HEK293 (cell line): ENCODE results near the gene OSBP.

Experiments used
- CTCF ChIA-PET: fragments of 350-600 bp; formaldehyde crosslinking; extraction: SDS; loops from one replicate; lab custom pipeline; 2021; ENCODE audit warnings: antibody characterized with exemption; lab: Yijun Ruan, JAX
- POLR2A ChIA-PET: fragments of 300-600 bp; formaldehyde crosslinking; extraction: SDS; loops from one replicate; lab custom pipeline; 2020; ENCODE audit warnings: antibody characterized with exemption, inconsistent platforms; lab: Yijun Ruan, JAX
- H3K27ac ChIP-seq: fragments of 200-500 bp; sonication (Bioruptor generic); 2 replicates; pipeline ENCODE4 v1.5.1; 2014; ENCODE audit warnings: low read depth, low read length, control low read depth, inconsistent platforms; ENCODE audit errors: extremely low read depth
- H3K36me3 ChIP-seq, 2 experiments: fragments of 200-500 bp in 1 of 2; sonication (Bioruptor generic) in 1 of 2; 1 replicate in 1 of 2; 2 replicates in 1 of 2; pipeline ENCODE4 v1.5.1; 2014 to 2017; ENCODE audit warnings: inconsistent platforms in 2 of 2, low read length in 2 of 2; ENCODE audit not compliant: control insufficient read depth in 2 of 2, insufficient read depth in 1 of 2
- H3K4me1 ChIP-seq: fragments of 200-500 bp; sonication (Bioruptor generic); 2 replicates; pipeline ENCODE4 v1.5.1; 2014; ENCODE audit warnings: mild to moderate bottlenecking, low read length, inconsistent platforms; ENCODE audit not compliant: control insufficient read depth, insufficient read depth
- H3K4me3 ChIP-seq: 2 replicates; pipeline ENCODE4 v1.5.1; 2011; ENCODE audit warnings: low read depth, mild to moderate bottlenecking, control low read depth, low read length, moderate library complexity
- H3K9me3 ChIP-seq: fragments of 200-500 bp; sonication (Bioruptor generic); 2 replicates; pipeline ENCODE4 v1.5.1; 2014; ENCODE audit warnings: low read depth, low read length, inconsistent platforms; ENCODE audit not compliant: control insufficient read depth, insufficient read depth
- GLI4 ChIP-seq: fragments of 450-650 bp; formaldehyde crosslinking; IDR thresholded peaks from 2 replicates; pipeline ENCODE4 v1.5.1; 2016; ENCODE audit warnings: missing biosample characterization, missing genetic modification characterization
- GLIS1 ChIP-seq: fragments of 450-650 bp; formaldehyde crosslinking; IDR thresholded peaks from 2 replicates; pipeline ENCODE4 v1.5.1; 2016; ENCODE audit warnings: missing biosample characterization, missing genetic modification characterization
- IKZF3 ChIP-seq: fragments of 450-650 bp; IDR thresholded peaks from 2 replicates; pipeline ENCODE4 v1.5.0; 2018; ENCODE audit warnings: missing biosample characterization, mild to moderate bottlenecking, missing genetic modification characterization, moderate library complexity
- PRDM10 ChIP-seq: fragments of 450-650 bp; formaldehyde crosslinking; IDR thresholded peaks from 2 replicates; pipeline ENCODE4 v1.5.1; 2016; ENCODE audit warnings: missing biosample characterization, missing genetic modification characterization
- REST ChIP-seq: fragments of 450-650 bp; formaldehyde crosslinking; IDR thresholded peaks from 2 replicates; pipeline ENCODE4 v1.5.1; 2016; ENCODE audit warnings: missing biosample characterization, missing genetic modification characterization
- TCF7L2 ChIP-seq: IDR thresholded peaks from 2 replicates; pipeline ENCODE4 v1.6.1; 2011; ENCODE audit warnings: low read depth, mild to moderate bottlenecking, inconsistent platforms, low read length, moderate library complexity, borderline replicate concordance
- ZNF121 ChIP-seq: fragments of 450-650 bp; formaldehyde crosslinking; IDR thresholded peaks from 2 replicates; pipeline ENCODE4 v1.5.1; 2016; ENCODE audit warnings: missing biosample characterization, missing genetic modification characterization
- ZNF146 ChIP-seq: fragments of 450-650 bp; formaldehyde crosslinking; IDR thresholded peaks from 2 replicates; pipeline ENCODE4 v1.5.1; 2016; ENCODE audit warnings: missing biosample characterization, missing genetic modification characterization
- ZNF211 ChIP-seq: fragments of 450-650 bp; formaldehyde crosslinking; IDR thresholded peaks from 2 replicates; pipeline ENCODE4 v1.5.1; 2016; ENCODE audit warnings: low read depth, missing biosample characterization, missing genetic modification characterization
- ZNF214 ChIP-seq: fragments of 450-650 bp; formaldehyde crosslinking; IDR thresholded peaks from 2 replicates; pipeline ENCODE4 v1.5.1; 2017; ENCODE audit warnings: missing biosample characterization, mild to moderate bottlenecking, missing genetic modification characterization, borderline replicate concordance
- ZNF510 ChIP-seq: fragments of 450-650 bp; formaldehyde crosslinking; IDR thresholded peaks from 2 replicates; pipeline ENCODE4 v1.5.1; 2018; ENCODE audit warnings: mild to moderate bottlenecking, missing genetic modification characterization, missing biosample characterization; ENCODE audit not compliant: insufficient replicate concordance
- ZNF585B ChIP-seq: fragments of 450-650 bp; formaldehyde crosslinking; IDR thresholded peaks from 2 replicates; pipeline ENCODE4 v1.5.1; 2016; ENCODE audit warnings: missing biosample characterization, missing genetic modification characterization
- ZNF692 ChIP-seq: fragments of 450-650 bp; formaldehyde crosslinking; IDR thresholded peaks from 2 replicates; pipeline ENCODE4 v1.5.1; 2016; ENCODE audit warnings: missing biosample characterization, missing genetic modification characterization
- ZNF776 ChIP-seq: fragments of 450-650 bp; formaldehyde crosslinking; IDR thresholded peaks from 2 replicates; pipeline ENCODE4 v1.5.0; 2017; ENCODE audit warnings: missing biosample characterization, missing genetic modification characterization, borderline replicate concordance
- TF ChIP-seq, protein P1 (sequence below): fragments of 450-650 bp; formaldehyde crosslinking; IDR thresholded peaks from 2 replicates; pipeline ENCODE4 v1.5.1; 2017; ENCODE audit warnings: missing biosample characterization, missing genetic modification characterization

The OSBP gene

GRCh38 chr11:59658036-59658435, 42.5 kb upstream of the OSBP start (continued):
- no peak for TF ChIP-seq ZNF776 (tag by site-specific recombination)
- no peak for TF ChIP-seq ZNF146 (tag by site-specific recombination)
- TF ChIP-seq ZNF214 (tag by site-specific recombination), result no peak
- TF ChIP-seq TCF7L2, result no peak

DNA sequence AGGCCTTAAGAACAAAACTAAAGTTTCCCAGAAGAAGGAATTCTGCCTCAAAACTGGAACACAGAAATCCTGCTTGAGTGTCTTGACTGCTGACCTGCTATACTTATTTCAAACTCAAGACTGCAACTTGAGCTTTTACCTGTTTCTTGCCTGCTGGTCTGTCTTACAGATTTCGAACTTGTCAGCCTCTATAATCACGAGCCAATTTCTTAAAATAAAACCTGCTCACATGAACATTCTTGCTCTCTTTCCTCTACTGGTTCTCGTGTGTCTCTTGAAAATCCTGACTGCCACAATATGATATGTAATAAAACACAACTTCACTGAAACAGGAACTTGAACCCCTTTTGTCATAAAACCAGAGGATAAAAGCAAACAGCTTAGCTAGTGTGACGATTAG, 39.3 kb upstream of the OSBP start:
- Histone ChIP-seq H3K36me3 (peaks cover 55 to 93% of the 10 kb centered on the region in 2 experiments), H3K9me3 (no peaks in the 10 kb centered on the region), H3K27ac (no peak overlapping the region), H3K4me1 (no peaks in the 10 kb centered on the region), H3K4me3 (no peak overlapping the region)
- ChIA-PET CTCF (interaction anchor here (0.8 kb wide), 1 partner anchor 57 kb away, joined by 4 read pairs; no protein-coding TSS in a partner anchor), POLR2A (no interaction called here)
- no peak for TF ChIP-seq GLIS1 (tag by site-specific recombination)

GRCh38 chr11:59647245-59647980, 31.8 kb upstream of the OSBP start:
- no peak for TF ChIP-seq GLI4 (tag by site-specific recombination)
- POLR2A ChIA-PET, result no interaction called here

GRCh38 chr11:59644528-59644927, 29.0 kb upstream of the OSBP start:
- CTCF ChIA-PET, result interaction anchor here (1.2 kb wide), 1 partner anchor 36 kb away, joined by 4 read pairs; no protein-coding TSS in a partner anchor
- Histone ChIP-seq H3K36me3 (peaks cover 47 to 88% of the 10 kb centered on the region in 2 experiments), H3K4me1 (no peaks in the 10 kb centered on the region)
- TF ChIP-seq ZNF211 (no peak), ZNF510 (tag by site-specific recombination) (no peak), REST (tag by site-specific recombination) (no peak), ZNF585B (no peak), ZNF121 (tag by site-specific recombination) (no peak), PRDM10 (no peak), ZNF692 (tag by site-specific recombination) (no peak), IKZF3 (tag by site-specific recombination) (no peak)
- TF ChIP-seq, protein P1, sequence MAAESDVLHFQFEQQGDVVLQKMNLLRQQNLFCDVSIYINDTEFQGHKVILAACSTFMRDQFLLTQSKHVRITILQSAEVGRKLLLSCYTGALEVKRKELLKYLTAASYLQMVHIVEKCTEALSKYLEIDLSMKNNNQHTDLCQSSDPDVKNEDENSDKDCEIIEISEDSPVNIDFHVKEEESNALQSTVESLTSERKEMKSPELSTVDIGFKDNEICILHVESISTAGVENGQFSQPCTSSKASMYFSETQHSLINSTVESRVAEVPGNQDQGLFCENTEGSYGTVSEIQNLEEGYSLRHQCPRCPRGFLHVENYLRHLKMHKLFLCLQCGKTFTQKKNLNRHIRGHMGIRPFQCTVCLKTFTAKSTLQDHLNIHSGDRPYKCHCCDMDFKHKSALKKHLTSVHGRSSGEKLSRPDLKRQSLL (tag by site-specific recombination), result no peak
- TF ChIP-seq, all 188 proteins: peak for 0
- POLR2A ChIA-PET, result interaction anchor here (0.6 kb wide), 1 partner anchor 10 kb away, joined by 3 read pairs; no protein-coding TSS in a partner anchor
- Histone ChIP-seq H3K4me3 (no peak overlapping the region), H3K27ac (no peak overlapping the region), H3K9me3 (no peaks in the 10 kb centered on the region)

More at GRCh38 chr11:59647245-59647980, 31.8 kb upstream of the OSBP start:
- Histone ChIP-seq H3K4me3 (no peak overlapping the region), H3K27ac (no peak overlapping the region), H3K4me1 (no peaks in the 10 kb centered on the region), H3K36me3 (peaks cover 53 to 94% of the 10 kb centered on the region in 2 experiments), H3K9me3 (no peaks in the 10 kb centered on the region)
- CTCF ChIA-PET, result interaction anchor here (0.6 kb wide), 1 partner anchor 22 kb away, joined by 3 read pairs; no protein-coding TSS in a partner anchor
